ENCODE results near the gene CTSZ.
"Not testable (repeated sequence)": the region's sequence is repeated elsewhere in the genome, so short reads cannot be mapped to it uniquely, and the experiment has no call there.

The CTSZ gene

DNA sequence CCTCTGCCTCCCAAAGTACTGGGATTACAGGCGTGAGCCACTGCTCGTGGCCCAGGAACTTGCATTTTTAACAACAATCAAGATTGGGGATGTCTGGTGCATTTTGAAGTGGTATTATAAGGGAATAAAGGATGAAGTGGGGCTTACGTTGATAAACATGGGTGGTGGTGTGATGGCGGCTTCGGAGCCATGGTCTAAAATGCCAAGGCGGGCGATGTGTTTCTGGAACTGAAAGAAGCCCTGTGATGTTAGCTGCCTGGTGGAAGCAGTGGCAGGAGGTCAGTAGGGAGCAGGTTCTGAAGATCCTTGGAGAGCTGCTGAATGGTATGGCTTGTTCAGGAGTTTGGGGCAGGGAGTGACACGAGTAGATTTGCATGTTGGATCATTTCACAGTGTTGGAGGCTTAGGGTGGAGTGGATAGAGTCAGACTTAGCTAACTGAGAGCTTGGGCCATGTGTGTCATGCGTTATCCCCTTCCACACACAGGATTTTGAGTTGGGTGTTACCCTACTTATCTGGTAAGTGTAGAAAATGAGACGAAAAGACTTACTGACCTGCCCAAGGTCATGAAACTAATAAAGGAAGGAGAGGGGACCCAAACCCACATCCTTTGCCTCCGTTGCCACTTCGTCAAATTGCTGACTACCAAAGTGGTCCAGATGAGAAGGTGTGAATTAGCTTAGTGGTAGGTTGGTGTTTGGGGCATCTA is 24.5 kb downstream of the CTSZ start:
- DNase-seq (ENCODE audit: low read depth in 2 of 3, low spot score in 1 of 3), result no peak

DNA sequence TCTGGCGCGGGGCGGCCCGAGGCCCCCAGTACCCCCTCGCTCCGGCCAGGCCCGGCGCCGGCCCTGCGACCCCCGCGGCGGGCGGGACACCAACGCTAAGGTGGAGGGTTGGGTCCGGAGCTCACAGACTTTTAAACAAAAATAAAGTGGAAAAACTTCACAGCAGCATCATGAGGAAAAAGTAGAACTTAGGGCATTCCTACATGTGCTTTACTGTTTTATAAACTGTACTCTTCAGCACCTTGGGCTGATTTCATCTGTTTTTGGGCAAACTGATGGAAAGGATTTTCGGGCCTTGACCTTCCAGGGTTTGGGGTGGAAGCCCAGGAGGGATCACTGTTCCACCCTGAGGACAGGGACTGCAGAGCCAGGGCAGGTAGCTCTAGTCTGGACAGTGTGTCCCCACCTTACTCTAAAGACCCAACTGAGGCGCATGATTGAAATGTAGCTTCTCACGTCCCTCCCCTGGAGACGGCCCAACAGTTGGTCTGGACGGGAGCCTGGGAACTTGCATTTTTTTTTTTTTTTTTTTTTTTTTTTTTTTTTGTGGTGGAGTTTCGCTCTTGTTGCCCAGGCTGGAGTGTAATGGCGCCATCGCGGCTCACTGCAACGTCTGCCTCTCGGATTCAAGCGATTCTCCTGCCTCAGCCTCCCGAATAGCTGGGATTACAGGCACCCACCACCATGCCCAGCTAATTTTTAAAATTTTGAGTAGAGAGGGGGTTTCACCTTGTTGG is 25.3 kb downstream of the CTSZ start:
- DNase-seq (ENCODE audit: low read depth in 2 of 3, low spot score in 1 of 3), result no peak

DNA sequence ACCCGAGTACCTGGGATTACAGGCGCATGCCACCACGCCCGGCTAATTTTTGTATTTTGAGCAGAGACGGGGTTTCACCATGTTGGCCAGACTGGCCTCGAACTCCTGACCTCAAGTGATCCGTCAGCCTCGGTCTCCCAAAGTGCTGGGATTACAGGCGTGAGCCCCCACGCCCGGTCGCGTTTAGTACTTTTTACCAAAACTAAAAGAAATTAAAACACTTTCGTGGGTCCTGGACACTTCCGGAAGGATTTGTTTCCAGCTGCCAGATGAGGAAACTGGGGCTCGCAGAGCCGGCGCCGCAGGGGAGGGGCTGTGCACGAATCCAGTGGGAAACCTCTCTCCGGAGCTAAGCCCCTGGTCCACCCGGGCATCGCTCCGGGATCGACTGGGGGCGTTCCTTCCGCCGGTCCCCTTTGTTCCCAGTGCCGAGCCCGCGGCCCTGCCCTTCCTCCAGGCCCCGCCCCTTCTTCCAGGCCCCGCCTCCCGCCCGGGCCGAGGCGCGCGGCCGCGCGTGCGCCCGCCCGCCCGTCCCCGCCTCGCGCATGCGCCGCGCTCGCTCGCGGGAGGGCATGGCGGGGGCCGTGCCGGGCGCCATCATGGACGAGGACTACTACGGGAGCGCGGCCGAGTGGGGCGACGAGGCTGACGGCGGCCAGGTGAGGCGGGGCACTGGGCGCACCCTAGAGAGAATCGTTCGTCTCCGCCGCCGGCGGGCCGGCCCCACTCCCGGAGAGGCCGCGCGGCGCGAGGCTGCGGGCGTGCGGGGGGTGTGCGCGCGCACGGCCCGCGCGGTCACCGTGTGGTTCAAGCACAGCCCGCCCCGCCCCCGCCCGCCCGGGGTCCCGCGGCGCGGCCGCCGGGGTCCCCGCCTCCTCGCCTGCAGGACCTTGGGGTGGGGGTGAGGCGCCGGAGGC is 26.1 kb downstream of the CTSZ start, which contains the start of gene NELFCD:
Gene NELFCD, plus strand, starts transcription at position 546 of the 917 bp plus-strand sequence. Its CDS starts 54 bp downstream, at position 600.
- DNase-seq (ENCODE audit: low read depth in 2 of 3, low spot score in 1 of 3), result peak; percentile 65 to 88 (median 86)

DNA sequence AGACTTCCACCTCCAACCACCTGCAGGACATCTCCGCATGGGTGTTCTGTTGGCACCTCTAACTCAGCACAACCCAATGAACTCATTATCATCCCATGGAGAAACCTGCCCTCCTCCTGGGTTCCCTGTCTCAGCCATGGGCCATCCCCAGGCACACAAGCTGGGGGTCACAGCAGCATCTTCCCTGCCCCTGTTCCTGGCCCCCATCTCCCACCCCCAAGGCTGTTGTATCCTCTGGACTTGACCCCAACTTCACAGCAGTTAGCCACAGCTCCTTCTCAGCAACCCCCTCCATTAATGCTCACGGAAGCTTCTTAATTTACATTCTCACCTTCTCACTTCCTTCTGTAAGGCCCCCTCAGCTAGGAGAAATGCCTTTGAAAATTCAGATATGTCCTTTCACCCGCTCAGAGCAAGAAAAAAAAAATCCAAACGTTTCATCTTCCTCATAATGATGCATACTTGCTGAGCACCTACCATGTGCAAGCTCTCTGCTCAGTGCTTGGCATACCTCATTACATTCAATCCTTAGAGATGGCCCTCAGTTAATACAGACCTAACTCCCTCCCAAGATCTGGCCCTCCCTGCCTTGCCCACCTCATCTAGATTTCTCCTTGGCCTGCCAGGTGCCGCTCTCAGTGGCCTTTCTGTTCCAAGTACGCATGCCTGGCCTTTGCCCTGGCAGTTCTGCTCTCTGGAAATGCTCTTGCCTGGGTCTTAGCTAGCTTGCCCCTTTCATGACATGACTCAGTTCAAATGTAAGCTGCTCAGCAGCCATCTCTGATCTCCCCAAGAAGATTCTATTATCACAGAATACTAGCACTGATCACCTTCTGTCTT is 28.5 kb downstream of the CTSZ start:
- DNase-seq (ENCODE audit: low read depth in 2 of 3, low spot score in 1 of 3), result no peak

DNA sequence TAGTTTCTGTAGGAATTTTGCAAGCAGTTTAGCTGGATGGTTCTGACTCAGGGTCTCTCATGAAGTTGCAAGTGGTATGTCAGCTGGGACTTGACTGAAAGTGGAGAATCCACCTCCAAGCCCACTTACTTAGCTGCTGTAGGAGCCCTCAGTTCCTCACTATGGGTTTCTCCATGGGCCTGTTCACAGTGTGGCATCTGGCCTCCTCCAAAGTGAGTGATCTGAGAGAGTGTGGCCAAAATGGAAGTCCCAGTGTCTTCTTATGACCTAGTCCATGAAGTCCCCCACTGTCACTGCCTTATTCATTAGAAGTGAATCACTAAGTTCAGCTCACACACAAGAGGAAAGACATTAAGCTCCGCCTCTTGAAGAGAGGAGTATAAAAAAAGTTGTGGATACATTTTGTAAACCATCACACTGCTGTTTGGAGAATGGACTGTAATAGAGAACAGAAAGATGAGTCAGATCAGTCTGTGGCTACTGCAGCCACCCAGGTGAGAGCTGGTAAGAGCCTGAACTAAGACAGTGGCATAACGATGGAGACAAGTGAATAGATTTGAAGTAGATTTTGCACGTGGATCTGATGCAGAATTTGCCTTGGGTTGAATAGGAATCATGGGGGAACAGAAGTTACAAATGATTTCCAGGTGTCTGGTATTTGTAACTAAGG is 30.9 kb downstream of the CTSZ start:
- no peak for DNase-seq (ENCODE audit: low read depth in 2 of 3, low spot score in 1 of 3)

DNA sequence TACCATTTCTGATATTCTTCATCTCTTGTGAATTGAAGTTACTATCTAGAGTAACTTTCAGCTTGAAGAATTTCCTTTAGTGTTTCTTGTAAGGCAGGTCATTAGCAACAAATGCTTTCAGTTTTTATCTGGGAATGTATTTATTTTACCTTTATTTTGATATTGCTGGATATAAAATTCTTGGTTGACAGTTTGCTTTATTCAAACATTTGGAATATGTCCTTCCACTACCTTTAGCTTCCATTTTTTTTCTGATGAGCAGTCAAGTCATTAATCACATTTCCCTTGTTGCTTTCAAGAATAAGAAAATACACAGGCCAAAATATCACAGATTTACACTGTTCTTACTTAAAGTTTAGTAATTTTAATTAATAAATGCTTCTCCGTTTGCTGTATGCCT is 31.7 kb downstream of the CTSZ start:
- DNase-seq (ENCODE audit: low read depth in 2 of 3, low spot score in 1 of 3), result no peak

DNA sequence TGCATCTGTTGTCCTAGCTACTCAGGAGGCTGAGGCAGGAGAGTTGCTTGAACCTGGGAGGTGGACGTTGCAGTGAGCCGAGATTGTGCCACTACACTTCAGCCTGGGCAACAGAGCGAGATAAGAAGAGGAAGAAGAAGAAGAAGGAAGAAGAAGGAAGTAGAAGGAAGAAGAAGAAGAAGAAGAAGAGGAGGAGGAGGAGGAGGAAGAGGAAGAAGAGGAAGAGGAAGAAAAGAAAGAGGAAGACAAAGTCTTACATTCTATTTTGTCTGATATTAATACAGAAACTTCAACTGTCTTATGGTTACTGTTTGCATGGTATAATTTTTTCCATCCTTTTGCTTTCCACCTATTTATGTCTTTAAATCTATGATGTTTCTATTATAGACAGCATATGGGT is 33.2 kb downstream of the CTSZ start:
- DNase-seq (ENCODE audit: low read depth in 2 of 3, low spot score in 1 of 3), result no peak

DNA sequence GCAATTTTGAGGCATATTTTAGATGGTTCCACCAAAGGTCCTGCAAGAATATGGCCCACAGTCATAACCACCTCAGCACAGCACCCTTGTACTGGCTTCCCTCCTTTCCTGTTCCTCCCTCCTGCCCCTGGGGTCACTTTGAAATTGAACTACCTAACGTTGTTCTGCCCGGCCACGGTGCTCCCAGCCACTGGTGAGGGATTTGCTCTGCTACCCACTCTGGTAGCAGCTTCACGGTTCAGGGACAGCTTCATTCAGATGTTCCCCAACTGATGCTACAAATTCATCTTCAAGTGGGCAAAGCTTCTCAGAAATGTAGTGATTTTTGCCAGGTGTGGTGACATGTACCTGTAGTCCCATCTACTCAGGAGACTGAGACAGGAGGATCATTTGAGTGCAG is 33.9 kb downstream of the CTSZ start:
- DNase-seq (ENCODE audit: low read depth in 2 of 3, low spot score in 1 of 3), result no peak

DNA sequence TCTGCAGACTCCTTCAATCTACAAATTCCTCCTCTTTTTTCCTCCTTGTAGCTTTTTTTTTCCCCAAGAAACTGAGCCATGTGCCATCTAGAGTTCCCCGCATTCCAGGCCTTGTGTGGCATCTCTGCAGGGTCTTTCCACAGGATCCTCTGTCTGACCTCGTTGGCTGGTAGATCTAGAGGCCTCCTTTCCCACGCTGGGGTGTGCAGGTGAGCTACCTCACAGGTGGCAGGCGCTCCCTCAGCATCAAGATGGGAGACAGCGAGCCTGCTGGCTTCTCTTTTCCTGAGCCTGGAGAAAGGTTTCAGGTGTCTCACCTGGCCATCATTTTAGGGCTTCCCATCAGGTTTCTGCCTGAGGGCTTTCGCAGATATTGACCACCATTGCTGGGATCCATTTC is 35.6 kb downstream of the CTSZ start:
- DNase-seq (ENCODE audit: low read depth in 2 of 3, low spot score in 1 of 3), result no peak

DNA sequence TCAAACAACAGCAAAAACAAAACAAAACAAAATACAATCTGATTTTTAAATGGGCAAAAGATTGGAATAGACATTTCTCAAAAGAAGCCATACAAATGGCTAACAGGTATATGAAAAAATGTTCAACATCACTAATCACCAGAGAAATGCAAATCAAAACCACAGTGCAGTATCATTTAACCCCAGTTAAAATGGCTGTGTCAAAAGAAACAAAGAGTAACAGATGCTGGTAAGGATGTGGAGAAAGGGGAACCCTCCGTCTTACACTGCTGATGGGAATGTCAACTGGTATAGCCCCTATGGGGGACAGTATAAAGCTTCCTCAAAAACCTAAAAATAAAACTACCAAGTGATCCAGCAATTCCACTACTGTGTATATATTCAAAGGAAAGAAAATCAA is 36.9 kb downstream of the CTSZ start:
- no peak for DNase-seq (ENCODE audit: low read depth in 2 of 3, low spot score in 1 of 3)

DNA sequence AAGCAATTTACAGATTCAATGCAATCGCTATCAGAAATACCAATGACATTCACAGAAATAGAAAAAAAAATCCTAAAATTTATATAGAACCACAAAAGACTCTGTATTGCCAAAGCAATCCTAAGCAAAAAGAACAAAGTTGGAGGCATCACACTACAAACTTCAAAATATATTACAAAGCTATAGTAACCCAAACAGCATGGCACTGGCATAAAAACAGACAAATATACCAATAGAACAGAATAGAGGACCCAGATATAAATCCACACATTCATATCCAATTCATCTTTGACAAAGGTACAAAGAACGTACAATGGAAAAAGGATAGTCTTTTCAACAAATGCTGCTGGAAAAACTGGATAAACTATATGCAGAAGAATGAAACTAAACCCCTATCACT is 37.6 kb downstream of the CTSZ start:
- DNase-seq (ENCODE audit: low read depth in 2 of 3, low spot score in 1 of 3), result no peak

DNA sequence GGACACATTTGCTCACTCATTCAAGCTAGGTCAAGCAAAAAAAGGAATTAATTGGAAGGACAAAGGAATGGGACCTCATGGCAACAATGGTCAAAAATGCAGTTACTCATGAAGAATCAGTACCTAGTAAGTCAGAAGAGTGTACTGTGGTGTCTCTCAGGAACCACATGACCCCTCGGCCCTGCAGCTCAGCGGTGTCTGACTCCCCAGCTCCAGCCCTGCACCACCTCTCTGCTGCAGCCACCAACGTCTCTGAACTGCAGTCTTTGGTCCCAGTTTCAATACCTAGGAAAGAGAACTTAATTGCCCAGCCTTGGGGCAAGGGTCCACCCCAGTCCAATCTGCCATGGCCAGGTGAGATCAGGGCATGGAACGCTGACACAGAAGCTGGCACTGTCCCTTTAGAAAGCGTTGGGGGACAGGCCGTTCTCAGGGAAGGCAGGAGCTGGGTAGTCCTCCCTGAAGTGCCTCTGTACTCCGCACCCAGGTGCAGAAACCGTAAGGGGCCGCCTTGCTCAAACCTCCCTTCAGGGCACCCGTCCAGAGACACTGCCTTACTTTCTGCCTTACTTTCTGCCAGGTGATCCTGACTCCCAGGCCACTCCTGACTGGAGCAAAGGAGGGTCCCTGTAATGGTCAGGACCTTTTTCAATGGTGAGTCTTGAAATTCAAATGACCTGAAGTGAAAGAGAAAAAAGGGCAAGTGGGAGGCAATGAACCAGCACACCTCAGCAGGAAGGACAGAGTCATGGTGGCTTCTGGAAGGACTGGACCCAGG is 39.2 kb downstream of the CTSZ start:
- DNase-seq (ENCODE audit: low read depth in 2 of 3, low spot score in 1 of 3), result no peak

DNA sequence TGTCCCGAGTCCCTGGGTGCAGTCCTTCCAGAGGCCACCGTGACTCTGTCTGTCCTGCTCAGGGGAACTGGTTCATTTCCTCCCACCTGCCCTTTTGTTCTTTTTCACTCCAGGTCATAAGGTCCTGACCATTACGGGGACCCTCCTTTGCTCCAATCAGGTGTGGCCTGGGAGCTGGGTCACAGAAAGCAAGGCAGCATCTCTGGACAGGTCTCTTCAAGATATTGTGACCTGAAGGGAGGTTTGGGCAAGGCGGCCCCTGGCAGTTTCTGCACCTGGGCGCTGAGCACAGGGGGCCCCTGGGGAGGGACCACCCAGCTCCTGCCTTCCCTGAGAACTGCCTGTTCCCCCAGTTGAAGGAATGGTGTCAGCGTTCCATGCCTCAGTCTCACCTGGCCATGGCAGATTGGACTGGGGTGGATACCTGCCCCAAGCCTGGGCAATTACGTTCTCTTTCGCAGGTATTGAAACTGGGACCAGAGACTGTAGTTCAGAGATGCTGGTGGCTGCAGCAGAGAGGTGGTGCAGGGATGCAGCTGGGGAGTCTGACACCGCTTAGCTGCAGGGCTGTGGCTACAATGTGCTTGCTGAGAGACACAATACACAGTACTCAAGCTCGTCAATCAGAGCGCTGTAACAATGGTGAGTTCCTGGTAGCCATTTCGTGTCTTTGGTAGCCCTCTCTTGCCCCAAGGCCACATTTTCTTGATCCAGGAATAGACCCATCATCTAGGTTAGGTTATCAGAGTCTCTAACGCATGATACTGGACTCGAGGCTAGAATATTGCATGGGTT is 41.6 kb downstream of the CTSZ start:
- no peak for DNase-seq (ENCODE audit: low read depth in 2 of 3, low spot score in 1 of 3)

DNA sequence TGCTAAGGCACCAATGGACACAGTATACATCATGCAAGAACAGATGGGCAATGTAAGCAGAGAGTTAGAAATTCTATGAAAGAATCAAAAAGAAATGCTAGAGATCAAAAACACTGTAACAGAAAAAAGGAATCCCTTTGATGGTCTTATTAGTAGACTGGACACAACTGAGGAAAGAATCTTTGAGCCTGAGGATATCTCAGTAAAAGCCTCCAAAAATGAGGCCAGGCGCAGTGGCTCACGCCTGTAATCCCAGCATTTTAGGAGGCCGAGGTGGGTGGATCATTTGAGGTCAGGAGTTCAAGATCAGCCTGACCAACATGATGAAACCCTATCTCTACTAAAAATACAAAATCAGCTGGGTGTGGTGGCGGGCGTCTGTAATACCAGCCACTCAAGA is 43.1 kb downstream of the CTSZ start:
- not testable (repeated sequence) for DNase-seq (ENCODE audit: low read depth in 2 of 3, low spot score in 1 of 3)

DNA sequence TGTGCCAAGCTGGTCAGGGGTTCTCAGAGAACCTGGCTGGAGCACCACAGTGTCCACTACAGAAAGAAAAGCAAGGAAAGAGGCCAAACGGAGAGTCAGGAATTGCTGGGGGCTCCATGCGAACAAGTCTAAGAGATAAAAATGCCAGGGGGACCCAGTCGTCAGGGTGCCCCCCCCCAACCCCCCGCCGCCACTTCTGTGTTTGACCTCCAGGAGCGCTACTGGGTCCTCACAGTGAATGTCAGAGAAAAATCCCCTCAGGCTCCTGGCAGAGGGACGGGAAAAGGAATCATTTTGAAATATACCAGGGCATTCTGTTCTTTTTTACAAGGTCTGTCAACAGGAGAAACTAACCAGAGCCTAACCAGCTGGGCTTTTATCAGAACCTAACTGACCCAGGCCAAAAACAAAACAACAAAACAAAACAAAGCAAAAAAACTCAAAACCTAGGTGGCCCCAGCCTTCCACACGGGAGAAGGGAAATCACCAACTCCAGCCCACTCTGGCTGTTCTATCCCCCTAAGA is 43.9 kb downstream of the CTSZ start:
- DNase-seq (ENCODE audit: low read depth in 2 of 3, low spot score in 1 of 3), result no peak

DNA sequence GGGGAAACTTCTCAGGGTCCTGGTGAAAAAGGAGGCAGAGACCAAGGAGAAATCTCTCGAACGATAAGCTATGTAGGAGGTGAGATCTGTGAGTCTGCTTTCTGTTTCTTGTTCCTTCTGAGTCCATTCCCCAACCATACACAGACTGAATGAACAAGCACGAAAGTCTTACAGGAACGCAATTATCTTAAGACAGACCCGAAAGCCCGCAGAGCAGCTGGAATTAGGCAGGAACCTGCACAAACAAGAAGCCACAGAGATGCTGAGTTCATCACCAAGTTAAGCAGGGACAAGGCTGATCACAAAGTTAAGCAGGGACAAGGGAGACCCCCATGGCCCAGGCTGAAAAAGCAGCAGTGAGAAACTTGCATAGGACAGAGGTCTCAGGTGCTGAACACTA is 47.4 kb downstream of the CTSZ start:
- DNase-seq (ENCODE audit: low read depth in 2 of 3, low spot score in 1 of 3), result no peak

DNA sequence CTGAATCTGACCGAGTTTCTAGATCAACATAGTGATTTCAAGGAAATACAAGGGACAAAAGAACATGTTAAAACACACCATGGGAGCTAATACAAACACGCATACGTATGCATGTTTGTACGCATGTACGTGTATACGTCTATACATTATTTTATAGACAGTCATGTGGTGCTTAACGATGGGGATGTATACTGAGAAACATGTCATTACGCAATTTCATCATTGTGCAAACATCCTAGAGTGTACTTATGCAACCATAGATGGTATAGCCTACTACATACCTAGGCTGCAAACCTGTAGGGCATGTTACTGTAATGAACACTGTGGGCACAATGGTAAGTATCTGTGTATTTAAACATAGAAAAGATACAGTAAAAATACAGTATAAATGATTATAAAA is 51.0 kb downstream of the CTSZ start:
- no peak for DNase-seq (ENCODE audit: low read depth in 2 of 3, low spot score in 1 of 3)

DNA sequence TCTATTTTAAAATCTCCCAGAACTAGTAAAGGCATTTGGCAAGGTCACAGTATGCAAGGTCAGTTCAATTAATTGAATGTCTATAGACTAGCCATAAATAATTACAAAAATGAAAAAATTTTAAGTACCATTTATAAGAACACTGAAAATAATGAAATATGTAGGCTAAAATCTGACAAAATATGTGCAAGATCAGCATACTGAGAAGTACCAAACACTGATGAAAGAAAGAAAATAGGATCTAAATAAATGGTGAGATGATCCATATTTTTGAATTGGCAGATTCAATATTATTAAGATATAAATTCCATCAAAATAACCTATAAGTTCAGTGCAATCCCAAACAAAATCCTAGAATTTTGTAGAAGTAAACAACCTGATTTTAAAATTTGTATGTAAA is 54.0 kb downstream of the CTSZ start:
- DNase-seq (ENCODE audit: low read depth in 2 of 3, low spot score in 1 of 3), result no peak
